Osteocyte (in vitro differentiated cells): ENCODE results near the gene UBA6. TPM values are rescaled to one million over a fixed set of nuclear protein-coding genes. Genes with fewer than 3 reads are reported as not detected.

Experiments
- DNase-seq: peaks from one replicate; pipeline ENCODE4 v3.0.0; 2021; ENCODE audit warnings: mixed read lengths; ENCODE audit not compliant: unreplicated experiment; ENCODE audit errors: extremely low spot score
- H3K27ac Mint-ChIP-seq: one replicate; pipeline ENCODE4 v1.8.0; 2021; ENCODE audit warnings: mild to moderate bottlenecking, mixed read lengths; ENCODE audit not compliant: unreplicated experiment
- H3K27me3 Mint-ChIP-seq: one replicate; pipeline ENCODE4 v1.8.0; 2021; ENCODE audit warnings: mixed read lengths; ENCODE audit not compliant: unreplicated experiment
- H3K36me3 Mint-ChIP-seq: one replicate; pipeline ENCODE4 v1.8.0; 2021; ENCODE audit warnings: mixed read lengths; ENCODE audit not compliant: unreplicated experiment
- H3K4me1 Mint-ChIP-seq: one replicate; pipeline ENCODE4 v1.8.0; 2021; ENCODE audit warnings: mixed read lengths; ENCODE audit not compliant: unreplicated experiment
- H3K4me3 Mint-ChIP-seq: one replicate; pipeline ENCODE4 v1.8.0; 2021; ENCODE audit warnings: mild to moderate bottlenecking, moderate library complexity, mixed read lengths; ENCODE audit not compliant: unreplicated experiment
- H3K9me3 Mint-ChIP-seq: one replicate; pipeline ENCODE4 v1.8.0; 2021; ENCODE audit warnings: mixed read lengths; ENCODE audit not compliant: unreplicated experiment
- CTCF ChIP-seq: fragments of 200-600 bp; sonication (generic); IDR thresholded peaks from 2 replicates; pipeline ENCODE4 v1.5.0; 2021; ENCODE audit warnings: antibody characterized with exemption, mild to moderate bottlenecking, moderate library complexity
- total RNA-seq: library from RNA; stranded (reverse); gene quantifications from 2 replicates; pipeline ENCODE4 v1.2.1, GENCODE V29; 2021

Gene UBA6
- total RNA-seq, 1 donor from 2014 or later = 59.6 TPM

- no peak for DNase-seq
- TF ChIP-seq CTCF = no peak
- Mint-ChIP-seq H3K9me3 (no peaks in the 10 kb centered on the region), H3K4me1 (peaks cover 25% of the 10 kb centered on the region), H3K4me3 (no peak overlapping the region), H3K36me3 (peaks cover 15% of the 10 kb centered on the region), H3K27ac (no peak overlapping the region), H3K27me3 (no peaks in the 10 kb centered on the region)
These were observed 15.5 kb downstream of the UBA6 start for GRCh38 chr4:67685532-67685859.

DNA sequence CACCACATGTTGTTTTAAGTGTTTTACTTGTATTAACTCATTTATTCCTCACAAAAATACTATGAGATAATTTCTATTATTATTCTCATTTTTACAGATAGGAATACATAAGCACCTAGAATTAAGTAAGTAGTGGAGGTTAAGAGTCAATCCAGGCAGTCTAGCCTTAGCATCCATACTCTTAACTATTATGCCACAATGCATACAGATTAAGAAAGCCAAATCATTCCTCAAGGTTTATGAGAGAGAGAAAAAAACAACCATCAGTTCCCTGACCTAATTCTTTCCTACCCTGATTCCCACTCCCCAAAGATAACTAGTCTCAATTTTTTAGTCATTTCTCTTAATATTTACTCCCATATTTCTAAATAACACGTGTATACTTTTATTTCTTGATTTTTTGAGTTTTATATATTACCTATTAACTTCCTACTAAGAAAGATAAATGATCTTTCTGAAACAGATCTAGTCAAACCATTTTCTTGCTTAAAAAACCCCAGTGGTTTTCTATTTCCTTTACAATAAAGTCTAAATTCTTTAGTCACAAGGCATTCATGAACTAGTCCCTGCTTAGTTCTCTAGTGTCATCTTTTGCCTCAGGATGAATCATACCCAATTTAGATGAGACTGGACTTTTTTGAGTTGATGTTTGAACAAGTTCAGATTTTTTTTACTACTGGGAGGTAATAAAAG, 16.0 kb downstream of the UBA6 start:
- TF ChIP-seq CTCF = no peak
- Mint-ChIP-seq H3K27me3 (no peaks in the 10 kb centered on the region), H3K36me3 (peaks cover 18% of the 10 kb centered on the region), H3K4me1 (peaks cover 25% of the 10 kb centered on the region), H3K9me3 (no peaks in the 10 kb centered on the region), H3K4me3 (no peak overlapping the region), H3K27ac (no peak overlapping the region)
- DNase-seq = no peak

DNA sequence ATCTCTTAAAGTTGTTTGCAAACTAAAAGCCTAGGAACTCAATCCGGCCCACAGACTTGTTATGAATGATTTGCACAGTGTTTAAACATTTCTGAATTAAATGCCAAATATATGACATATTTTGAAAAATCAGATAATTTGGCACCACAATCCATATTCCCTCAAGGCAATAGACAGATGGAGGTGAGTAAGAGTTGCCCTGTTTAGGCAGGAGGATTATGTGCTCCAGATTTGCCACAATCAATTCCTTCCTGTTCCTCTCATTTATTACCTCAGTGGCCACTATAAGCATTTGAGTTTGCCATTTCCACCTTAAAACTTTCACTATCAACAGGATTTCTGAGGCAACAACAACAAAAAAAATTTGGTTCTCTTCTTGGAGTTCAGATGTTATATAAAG, 18.7 kb downstream of the UBA6 start:
- no peak overlapping the region for H3K27ac Mint-ChIP-seq
- no peak overlapping the region for H3K4me3 Mint-ChIP-seq
- DNase-seq = no peak
- H3K36me3 Mint-ChIP-seq = peaks cover 24% of the 10 kb centered on the region
- peaks cover 16% of the 10 kb centered on the region for H3K4me1 Mint-ChIP-seq
- H3K27me3 Mint-ChIP-seq = no peaks in the 10 kb centered on the region
- no peak for TF ChIP-seq CTCF
- H3K9me3 Mint-ChIP-seq = no peaks in the 10 kb centered on the region

GRCh38 chr4:67680581-67681222, 20.3 kb downstream of the UBA6 start:
- TF ChIP-seq CTCF = no peak
- H3K27ac Mint-ChIP-seq = no peak overlapping the region
- no peaks in the 10 kb centered on the region for H3K27me3 Mint-ChIP-seq
- H3K9me3 Mint-ChIP-seq = no peaks in the 10 kb centered on the region
- H3K36me3 Mint-ChIP-seq = peaks cover 33% of the 10 kb centered on the region
- peaks cover 9% of the 10 kb centered on the region for H3K4me1 Mint-ChIP-seq
- H3K4me3 Mint-ChIP-seq = no peak overlapping the region
- DNase-seq = no peak

GRCh38 chr4:67678612-67679011, 22.3 kb downstream of the UBA6 start:
- Mint-ChIP-seq H3K27me3 (no peaks in the 10 kb centered on the region), H3K9me3 (no peaks in the 10 kb centered on the region), H3K27ac (no peak overlapping the region), H3K36me3 (peaks cover 47% of the 10 kb centered on the region), H3K4me3 (no peak overlapping the region), H3K4me1 (no peaks in the 10 kb centered on the region)
- no peak for TF ChIP-seq CTCF
- DNase-seq = no peak
